Hematopoietic multipotent progenitor cell treated with erythropoietin and hydrocortisone succinate and interleukin-3 and kit ligand, for 15 days (in vitro differentiated cells): ENCODE measurements around the gene DEPDC4.
"Not testable (repeated sequence)": the region's sequence is repeated elsewhere in the genome, so short reads cannot be mapped to it uniquely, and the experiment has no call there.

Experiments
- DNase-seq: peaks from one replicate; pipeline ENCODE4 v3.0.0-alpha.2; 2015; ENCODE audit warnings: low spot score

The DEPDC4 gene

DNA sequence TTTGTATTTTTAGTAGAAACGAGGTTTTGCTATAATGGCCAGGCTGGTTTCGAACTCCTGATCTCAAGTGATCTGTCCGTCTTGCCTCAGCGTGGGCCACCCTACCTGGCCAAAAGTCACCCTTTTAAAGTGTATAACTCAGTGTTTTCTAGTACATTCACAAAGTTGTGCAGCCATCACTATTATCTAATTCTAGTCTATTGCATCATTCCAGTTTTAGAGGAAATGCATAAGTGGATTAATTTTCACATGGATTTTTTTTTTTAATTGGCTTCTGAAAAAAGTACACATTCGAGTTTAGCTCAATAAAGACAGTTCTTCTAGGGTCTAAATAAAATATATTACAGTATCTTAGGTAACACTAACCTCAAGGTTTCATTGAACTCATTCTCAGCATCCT is 3.7 kb downstream of the DEPDC4 start:
- no peak for DNase-seq

DNA sequence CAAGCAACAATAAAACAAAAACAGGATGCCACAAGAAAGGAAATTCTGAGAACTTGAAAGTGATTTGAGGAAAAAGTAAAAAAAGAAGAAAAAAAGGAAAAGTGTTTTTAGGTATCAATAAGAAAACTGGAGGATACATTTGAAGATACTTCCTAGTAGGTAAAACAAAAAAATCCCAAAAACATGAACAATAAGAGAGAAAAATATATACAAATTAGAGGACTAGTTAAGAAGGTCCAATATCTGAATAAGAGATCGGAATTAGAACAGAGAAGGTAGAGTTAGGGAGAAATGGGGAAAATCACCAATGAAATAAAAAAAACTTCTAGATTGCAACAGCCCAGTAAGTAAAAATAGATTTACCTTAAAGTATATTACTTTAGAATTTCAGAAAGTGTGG is 8.8 kb downstream of the DEPDC4 start:
- DNase-seq: no peak

- DNase-seq: no peak
Observed at GRCh38 chr12:100254876-100255275, 12.0 kb downstream of the DEPDC4 start.

- no peak for DNase-seq
Observed at GRCh38 chr12:100253437-100253836, 13.4 kb downstream of the DEPDC4 start.

DNA sequence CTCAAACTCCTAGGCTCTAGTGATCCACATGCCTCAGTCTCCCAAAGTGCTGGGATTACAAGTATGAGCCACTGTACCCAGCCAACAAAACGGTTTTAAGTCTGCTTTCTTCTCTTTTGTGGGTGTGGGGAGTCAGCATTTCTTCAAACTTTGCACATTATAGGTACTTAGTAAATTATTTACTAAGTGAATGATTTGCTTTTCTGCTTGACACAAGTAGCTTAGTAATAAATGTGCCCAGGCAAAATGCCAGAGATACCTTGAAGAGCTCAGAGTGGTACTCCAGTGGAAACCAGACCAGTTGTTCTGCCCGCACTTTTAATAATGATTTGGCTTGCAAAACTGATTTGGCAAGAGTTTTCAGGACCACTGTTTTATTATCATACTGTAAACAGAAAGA is 15.0 kb downstream of the DEPDC4 start:
- DNase-seq: no peak

GRCh38 chr12:100249941-100250340 is 16.9 kb downstream of the DEPDC4 start:
- no peak for DNase-seq

DNA sequence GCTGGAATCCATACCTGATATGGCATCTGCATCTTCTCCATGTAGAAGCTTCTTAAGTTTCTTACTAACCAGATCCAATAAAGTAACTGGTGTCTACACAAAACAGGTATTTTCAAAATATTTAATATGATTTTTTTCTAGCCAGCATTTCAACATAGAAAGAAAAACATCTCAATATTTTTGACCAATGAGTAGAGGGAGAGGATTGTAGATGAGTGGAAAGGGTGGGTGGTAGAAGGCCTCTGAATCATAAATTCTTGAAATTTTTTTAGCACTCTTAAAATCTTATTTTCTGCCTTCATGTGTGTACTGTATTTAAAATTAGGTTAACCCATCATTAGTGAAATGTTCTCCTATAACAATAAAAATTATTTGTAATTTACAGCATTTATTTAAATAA is 18.0 kb downstream of the DEPDC4 start:
- no peak for DNase-seq

GRCh38 chr12:100247765-100248164 is 19.1 kb downstream of the DEPDC4 start:
- DNase-seq: no peak

DNA sequence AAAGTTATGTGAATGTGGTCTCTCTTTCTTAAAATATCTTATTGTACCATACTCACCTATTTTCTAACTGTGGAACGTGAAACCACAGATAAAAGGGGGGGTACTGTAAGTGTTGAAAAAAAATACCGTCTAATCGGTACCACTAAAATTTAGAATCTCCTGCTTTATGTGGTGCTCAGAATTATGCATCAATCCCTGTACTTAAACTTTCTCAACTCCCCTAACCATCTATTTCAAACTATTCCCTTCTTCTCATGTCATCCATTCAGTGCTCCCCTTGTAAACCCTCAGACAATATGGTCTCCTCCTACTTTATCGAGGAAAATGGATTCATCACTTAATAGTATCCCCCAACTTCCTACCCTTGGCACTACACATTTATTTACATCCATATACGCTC is 23.7 kb downstream of the DEPDC4 start:
- DNase-seq: no peak

GRCh38 chr12:100239589-100239988 is 27.3 kb downstream of the DEPDC4 start:
- no peak for DNase-seq

- DNase-seq: no peak
Observed at GRCh38 chr12:100238801-100239200, 28.1 kb downstream of the DEPDC4 start.

DNA sequence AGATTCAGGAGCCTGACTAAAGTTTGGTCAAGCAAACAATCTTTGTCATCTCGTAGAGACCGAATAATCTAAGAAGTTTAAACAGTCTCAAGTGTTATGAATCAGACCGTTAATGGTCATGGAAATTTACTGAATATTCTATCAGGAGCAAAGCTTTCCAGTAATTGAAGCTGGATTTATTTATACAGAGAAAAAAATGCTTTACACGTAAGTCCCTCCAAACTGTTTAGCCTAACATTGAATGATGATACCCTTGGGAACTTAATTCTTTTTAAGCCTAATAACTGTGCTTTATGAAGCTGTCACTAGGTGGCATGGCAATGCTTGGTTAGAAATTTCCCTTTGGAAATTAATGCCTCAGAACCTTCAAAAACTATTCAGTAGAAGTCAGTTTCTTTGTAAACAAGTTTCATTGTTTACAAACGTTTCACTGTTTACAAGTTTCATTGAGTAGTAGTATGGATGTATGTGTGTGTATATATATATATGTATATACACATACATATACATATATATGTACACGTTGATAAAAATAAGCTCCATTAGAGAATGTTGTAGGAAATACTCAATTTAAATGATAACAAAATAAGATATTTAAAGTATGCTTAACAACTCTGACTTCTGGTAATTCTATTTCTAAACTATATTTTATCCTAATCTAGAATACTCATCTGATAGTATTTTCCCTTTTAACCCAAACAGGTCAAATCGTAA is 32.1 kb downstream of the DEPDC4 start:
- peak; percentile 54 for DNase-seq

DNA sequence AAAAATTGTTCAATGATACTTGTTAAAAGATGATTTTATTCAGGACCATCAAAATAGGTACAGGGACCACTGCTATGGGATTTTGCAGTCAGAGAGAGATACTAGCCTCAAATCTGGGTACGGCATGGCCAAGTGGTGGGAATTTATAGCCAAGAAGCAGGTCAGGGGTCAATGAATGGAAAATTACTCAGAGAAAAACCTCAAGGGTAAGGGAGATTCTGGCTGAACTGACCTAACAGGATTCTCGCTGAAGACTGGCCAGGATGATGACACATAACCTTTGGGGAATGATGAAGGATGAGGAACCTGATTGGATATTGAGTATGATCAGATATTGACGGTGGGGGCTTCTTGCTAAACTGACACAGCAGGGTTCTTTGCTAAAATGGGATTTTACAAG is 32.7 kb downstream of the DEPDC4 start:
- no peak for DNase-seq

- not testable (repeated sequence) for DNase-seq
Observed at GRCh38 chr12:100231873-100232272, 35.0 kb downstream of the DEPDC4 start.

GRCh38 chr12:100229876-100230275 is 37.0 kb downstream of the DEPDC4 start:
- DNase-seq: no peak

- no peak for DNase-seq
Observed at GRCh38 chr12:100229036-100229635, 37.7 kb downstream of the DEPDC4 start.

DNA sequence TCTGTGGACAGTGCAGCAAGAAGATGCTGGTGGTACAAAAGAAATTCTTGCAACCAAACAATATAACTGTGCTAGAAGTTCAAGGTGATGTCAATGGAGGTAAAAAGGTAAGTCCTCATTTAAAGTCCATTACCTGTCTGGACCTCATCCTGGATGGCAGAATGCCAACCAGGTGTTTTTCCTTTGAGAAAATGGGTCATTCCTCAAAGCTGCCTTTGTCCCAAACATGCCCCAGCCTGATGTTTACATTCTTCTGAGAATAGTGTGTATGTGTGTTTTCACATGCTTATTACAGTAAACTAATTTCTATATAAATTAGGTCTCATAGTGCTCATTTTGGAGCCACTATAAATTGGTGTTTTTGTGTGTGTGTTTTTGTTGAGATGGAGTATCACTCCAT is 41.4 kb downstream of the DEPDC4 start:
- no peak for DNase-seq

DNA sequence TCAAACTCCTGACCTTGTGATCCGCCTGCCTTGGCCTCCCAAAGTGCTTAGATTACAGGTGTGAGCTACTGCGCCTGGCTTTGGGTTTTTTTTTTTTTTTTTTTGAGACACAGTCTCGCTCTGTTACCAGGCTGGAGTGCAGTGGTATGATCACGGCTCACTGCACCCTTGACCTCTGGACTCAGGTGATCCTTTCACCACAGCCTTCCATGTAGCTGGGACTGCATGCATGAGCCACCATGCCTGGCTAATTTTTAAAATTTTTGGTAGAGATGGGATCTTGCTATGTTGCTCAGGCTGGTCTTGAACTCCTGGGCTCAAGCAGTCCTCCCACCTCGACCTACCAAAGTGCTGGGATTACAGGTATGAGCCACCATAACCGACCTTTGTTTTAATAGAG is 44.7 kb downstream of the DEPDC4 start:
- not testable (repeated sequence) for DNase-seq

GRCh38 chr12:100221523-100221922 is 45.4 kb downstream of the DEPDC4 start:
- no peak for DNase-seq

GRCh38 chr12:100219328-100220109 is 47.4 kb downstream of the DEPDC4 start:
- no peak for DNase-seq

- DNase-seq: no peak
Observed at GRCh38 chr12:100216337-100216736, 50.5 kb downstream of the DEPDC4 start.

- DNase-seq: no peak
Observed at GRCh38 chr12:100215209-100215608, 51.7 kb downstream of the DEPDC4 start.

DNA sequence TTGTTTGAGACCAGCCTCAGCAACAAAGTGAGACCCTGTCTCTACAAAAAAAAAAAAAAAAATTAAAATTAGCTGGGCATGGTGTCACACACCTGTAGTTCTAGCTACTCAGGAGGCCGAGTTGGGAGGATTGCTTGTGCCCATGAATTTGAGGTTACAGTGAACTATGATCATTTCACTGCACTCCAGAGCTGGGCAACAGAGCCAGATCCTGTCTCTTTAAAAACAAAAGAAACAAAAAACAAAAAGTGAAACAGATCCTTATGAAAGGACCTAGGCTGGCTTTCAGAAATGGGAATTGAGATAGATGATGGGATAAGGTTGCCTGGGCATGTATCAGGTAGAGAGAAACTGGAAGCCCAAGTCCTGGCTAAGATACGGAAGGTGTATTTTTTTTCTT is 52.4 kb downstream of the DEPDC4 start:
- no peak for DNase-seq
